H1 (cell line): ENCODE results near the gene ATP11A. TPM values are rescaled to one million over a fixed set of nuclear protein-coding genes. Genes with fewer than 3 reads are reported as not detected.

Experiments used
- CTCF ChIA-PET: fragments of 300-600 bp; sonication (Branson Sonifier 250); formaldehyde crosslinking; loops from one replicate; lab custom pipeline; 2021; ENCODE audit not compliant: partially characterized antibody; lab: Charles Lee
- POLR2A ChIA-PET: fragments of 300-600 bp; sonication (Branson Sonifier 250); formaldehyde crosslinking; loops from one replicate; lab custom pipeline; 2021; ENCODE audit warnings: inconsistent platforms; ENCODE audit not compliant: partially characterized antibody; lab: Charles Lee
- DNase-seq, 2 experiments: peaks; one replicate each; pipeline versions ENCODE4 v3.0.0 to v3.0.0-alpha.2; 2010 to 2022; ENCODE audit warnings: low spot score in 2 of 2, low read depth in 1 of 2, mixed read lengths in 1 of 2
- FAIRE-seq: peaks from 2 replicates; lab custom pipeline; 2011; peaks lifted over from hg19 to GRCh38; lab: Jason Lieb, UNC
- H2AFZ ChIP-seq: 2 replicates; pipeline ENCODE4 v1.8.1; 2012; ENCODE audit warnings: low read length, inconsistent platforms
- H2AK5ac ChIP-seq: 2 replicates; pipeline ENCODE4 v1.6.1; 2013; ENCODE audit warnings: low read depth, low read length
- H2BK120ac ChIP-seq: replicated peaks from 2 replicates; pipeline ENCODE3; 2013; ENCODE audit warnings: low read depth, low read length, inconsistent platforms
- H2BK12ac ChIP-seq: 2 replicates; pipeline ENCODE4 v1.6.1; 2013; ENCODE audit warnings: low read depth, low read length
- H2BK15ac ChIP-seq: 2 replicates; pipeline ENCODE4 v1.6.1; 2013; ENCODE audit warnings: low read length
- H2BK20ac ChIP-seq: 2 replicates; pipeline ENCODE4 v1.6.1; 2013; ENCODE audit warnings: low read length
- H2BK5ac ChIP-seq: 2 replicates; pipeline ENCODE4 v1.6.1; 2013; ENCODE audit warnings: low read depth, low read length
- H3K14ac ChIP-seq: 2 replicates; pipeline ENCODE4 v1.6.1; 2013; ENCODE audit warnings: inconsistent platforms; ENCODE audit not compliant: insufficient read length
- H3K18ac ChIP-seq: 2 replicates; pipeline ENCODE4 v1.6.1; 2013; ENCODE audit warnings: low read length; ENCODE audit errors: extremely low read depth
- H3K23ac ChIP-seq: 2 replicates; pipeline ENCODE4 v1.6.1; 2013; ENCODE audit warnings: inconsistent platforms; ENCODE audit not compliant: insufficient read length
- H3K23me2 ChIP-seq: 2 replicates; pipeline ENCODE4 v1.6.1; 2013; ENCODE audit warnings: low read depth, low read length
- H3K27ac ChIP-seq: 2 replicates; pipeline ENCODE4 v1.6.1; 2011; ENCODE audit warnings: low read depth, low read length, inconsistent platforms
- H3K27me3 ChIP-seq, 4 experiments: replicated peaks in 1 of 4; 1 replicate in 1 of 4; 2 replicates in 3 of 4; pipeline versions ENCODE4 v1.6.1 to v1.8.1; 2011 to 2013; ENCODE audit warnings: low read length in 3 of 4, mild to moderate bottlenecking in 3 of 4, inconsistent platforms in 2 of 4, mixed read lengths in 2 of 4, moderate library complexity in 1 of 4; ENCODE audit not compliant: control insufficient read depth in 3 of 4, insufficient read depth in 3 of 4; ENCODE audit errors: extremely low read depth in 1 of 4
- H3K36me3 ChIP-seq, 4 experiments: 2 replicates each; pipeline versions ENCODE4 v1.6.1 to v1.8.1; 2011 to 2013; ENCODE audit warnings: mild to moderate bottlenecking in 4 of 4, low read length in 3 of 4, moderate library complexity in 2 of 4, control low read depth in 1 of 4, inconsistent platforms in 1 of 4; ENCODE audit not compliant: insufficient read depth in 4 of 4, control insufficient read depth in 2 of 4
- H3K4ac ChIP-seq: replicated peaks from 2 replicates; pipeline ENCODE3; 2013; ENCODE audit warnings: low read length, low read depth, mixed read lengths, inconsistent platforms; ENCODE audit not compliant: insufficient read length
- H3K4me1 ChIP-seq, 4 experiments: replicated peaks in 1 of 4; 1 replicate in 1 of 4; 2 replicates in 3 of 4; pipeline versions ENCODE4 v1.6.1 to v1.8.1; 2011 to 2013; ENCODE audit warnings: low read length in 3 of 4, inconsistent platforms in 2 of 4, mixed read lengths in 1 of 4; ENCODE audit not compliant: insufficient read depth in 4 of 4, control insufficient read depth in 3 of 4
- H3K4me2 ChIP-seq, 2 experiments: 2 replicates each; pipeline versions ENCODE4 v1.6.1 to v1.8.1; 2011 to 2013; ENCODE audit warnings: low read depth in 2 of 2, low read length in 2 of 2, control low read depth in 1 of 2, inconsistent platforms in 1 of 2, mild to moderate bottlenecking in 1 of 2; ENCODE audit not compliant: insufficient read depth in 1 of 2
- H3K4me3 ChIP-seq, 4 experiments: fragments of 200-600, 300-600 bp in 1 of 4; sonication (generic), shearing (Covaris generic), sonication (Bioruptor Twin) in 1 of 4; 2 replicates each; pipeline versions ENCODE4 v1.5.1 to v1.8.1; 2011 to 2016; ENCODE audit warnings: low read length in 4 of 4, low read depth in 3 of 4, control low read depth in 2 of 4, inconsistent platforms in 2 of 4, mild to moderate bottlenecking in 2 of 4, mixed read lengths in 1 of 4, moderate library complexity in 1 of 4; ENCODE audit not compliant: insufficient read depth in 2 of 4; ENCODE audit errors: extremely low read depth in 1 of 4
- H3K56ac ChIP-seq: replicated peaks from 2 replicates; pipeline ENCODE3; 2013; ENCODE audit warnings: low read depth, mild to moderate bottlenecking, mixed read lengths, low read length, inconsistent platforms; ENCODE audit not compliant: insufficient read length
- H3K79me1 ChIP-seq: 2 replicates; pipeline ENCODE4 v1.6.1; 2013; ENCODE audit warnings: low read depth, low read length, control low read depth
- H3K79me2 ChIP-seq, 2 experiments: 2 replicates each; pipeline versions ENCODE4 v1.6.1 to v1.8.1; 2012 to 2013; ENCODE audit warnings: low read length in 2 of 2, mild to moderate bottlenecking in 2 of 2, inconsistent platforms in 1 of 2; ENCODE audit not compliant: insufficient read depth in 2 of 2, control insufficient read depth in 1 of 2
- H3K9ac ChIP-seq, 4 experiments: replicated peaks in 1 of 4; 1 replicate in 1 of 4; 2 replicates in 3 of 4; pipeline versions ENCODE4 v1.6.1 to v1.8.1; 2011 to 2013; ENCODE audit warnings: low read depth in 3 of 4, low read length in 3 of 4, control low read depth in 2 of 4, mild to moderate bottlenecking in 2 of 4, moderate library complexity in 2 of 4, inconsistent platforms in 1 of 4; ENCODE audit errors: extremely low read depth in 1 of 4
- H3K9me3 ChIP-seq, 2 experiments: 2 replicates each; pipeline versions ENCODE4 v1.6.1 to v1.8.1; 2012 to 2013; ENCODE audit warnings: mild to moderate bottlenecking in 2 of 2, moderate library complexity in 2 of 2, control low read depth in 1 of 2, inconsistent platforms in 1 of 2, low read depth in 1 of 2, low read length in 1 of 2, mixed read lengths in 1 of 2; ENCODE audit not compliant: insufficient read depth in 2 of 2
- H4K20me1 ChIP-seq, 2 experiments: replicated peaks in 1 of 2; 2 replicates each; pipeline versions ENCODE3 to v1.8.1; 2011 to 2013; ENCODE audit warnings: inconsistent platforms in 2 of 2, low read length in 2 of 2, mild to moderate bottlenecking in 1 of 2; ENCODE audit not compliant: insufficient read depth in 2 of 2, control insufficient read depth in 1 of 2
- H4K5ac ChIP-seq: 2 replicates; pipeline ENCODE4 v1.6.1; 2013; ENCODE audit warnings: low read length, low read depth, mixed read lengths, inconsistent platforms; ENCODE audit not compliant: insufficient read length
- H4K8ac ChIP-seq: 2 replicates; pipeline ENCODE4 v1.8.0; 2013; ENCODE audit warnings: mild to moderate bottlenecking, moderate library complexity, low read length, inconsistent platforms; ENCODE audit not compliant: insufficient read depth; ENCODE audit errors: extremely low read depth
- H4K91ac ChIP-seq: replicated peaks from 2 replicates; pipeline ENCODE3; 2013; ENCODE audit warnings: low read length, mixed read lengths, inconsistent platforms; ENCODE audit not compliant: insufficient read length
- BACH1 ChIP-seq: IDR thresholded peaks from 2 replicates; pipeline ENCODE4 v1.6.1; 2012; ENCODE audit warnings: low read length, improper control_type of control experiment
- BCL11A ChIP-seq, 2 experiments: IDR thresholded peaks; one replicate each; pipeline ENCODE4 v1.6.1; 2011; ENCODE audit warnings: low read depth in 2 of 2, low read length in 2 of 2, mild to moderate bottlenecking in 2 of 2
- CBX5 ChIP-seq: fragments of 300-800, 300-1000 bp; sonication (generic); IDR thresholded peaks from 2 replicates; pipeline ENCODE4 v1.7.1; 2016; ENCODE audit warnings: antibody characterized with exemption, low read length, low read depth
- CHD2 ChIP-seq: IDR thresholded peaks from 2 replicates; pipeline ENCODE4 v1.6.1; 2012; ENCODE audit warnings: low read length, improper control_type of control experiment
- HDAC2 ChIP-seq, 2 experiments: fragments of 300-600 bp in 1 of 2; sonication (generic) in 1 of 2; IDR thresholded peaks; 2 replicates each; pipeline ENCODE4 v1.6.1; 2011 to 2012; ENCODE audit warnings: low read depth in 2 of 2, low read length in 2 of 2, mild to moderate bottlenecking in 2 of 2, moderate library complexity in 2 of 2, borderline replicate concordance in 1 of 2, inconsistent platforms in 1 of 2
- HDAC6 ChIP-seq: IDR thresholded peaks from one replicate; pipeline ENCODE4 v1.7.1; 2012; ENCODE audit warnings: low read depth, mild to moderate bottlenecking, inconsistent platforms, low read length, moderate library complexity
- JUN ChIP-seq: IDR thresholded peaks from 2 replicates; pipeline ENCODE4 v1.6.1; 2011; ENCODE audit warnings: low read depth, mild to moderate bottlenecking, improper control_type of control experiment, low read length
- PHF8 ChIP-seq: fragments of 200-600 bp; sonication (generic); conservative IDR thresholded peaks from 2 replicates; pipeline ENCODE4 v1.7.1; 2012; ENCODE audit warnings: low read depth, mild to moderate bottlenecking, inconsistent platforms, low read length, moderate library complexity
- POU5F1 ChIP-seq: IDR thresholded peaks from 2 replicates; pipeline ENCODE4 v1.6.1; 2011; ENCODE audit warnings: low read depth, mild to moderate bottlenecking, low read length, moderate library complexity
- RNF2 ChIP-seq: fragments of 200-900, 300-1000 bp; sonication (generic); IDR thresholded peaks from 2 replicates; pipeline ENCODE4 v1.7.1; 2016; ENCODE audit warnings: borderline replicate concordance, low read depth, mild to moderate bottlenecking, antibody characterized with exemption, low read length; ENCODE audit not compliant: poor library complexity, severe bottlenecking; ENCODE audit errors: missing control alignments
- TAF1 ChIP-seq: IDR thresholded peaks from 2 replicates; pipeline ENCODE4 v1.6.1; 2011; ENCODE audit warnings: mild to moderate bottlenecking, low read depth, low read length
- TEAD4 ChIP-seq: IDR thresholded peaks from 2 replicates; pipeline ENCODE4 v1.6.1; 2012; ENCODE audit warnings: low read depth, low read length, inconsistent platforms, mixed read lengths
- WGBS, 2 experiments: shearing (Covaris generic) in 1 of 2; methylation state at CpG; one replicate each; pipeline versions ENCODE4 v1.1.6 to v1.1.7; 2013 to 2015; ENCODE audit warnings: low lambda C conversion rate in 2 of 2, mixed read lengths in 2 of 2, inconsistent platforms in 1 of 2, low coverage in 1 of 2, missing lambda C conversion rate in 1 of 2; ENCODE audit not compliant: insufficient replicate concordance in 2 of 2, insufficient coverage in 1 of 2, insufficient read length in 1 of 2; ENCODE audit errors: extremely low coverage in 1 of 2, missing lambda C conversion rate in 1 of 2; 5-methylcytosine and 5-hydroxymethylcytosine counted together
- polyA plus RNA-seq, 7 experiments: library from polyadenylated mRNA; depleted of rRNA in 3 of 7; stranded (reverse) in 5 of 7; unstranded in 2 of 7; fragments of >200 nt in 5 of 7; fragments of 200-250 nt in 2 of 7; gene quantifications; 1 replicate in 5 of 7; 2 replicates in 1 of 7; 4 replicates in 1 of 7; pipeline versions ENCODE4 v1.2.1 to v1.2.3, GENCODE V29; 2011 to 2013; ENCODE audit warnings: missing spikeins in 2 of 7, mixed read lengths in 2 of 7
- total RNA-seq: library from RNA; stranded (reverse); fragmentation: NEBNext Ultra II Directional; extraction: Animal tissue kit (Norgen Biotek cat#: 25700); gene quantifications from 2 replicates; pipeline ENCODE4 v1.2.1, GENCODE V29; 2021
- TF ChIP-seq, protein P1 (sequence below): IDR thresholded peaks from 2 replicates; pipeline ENCODE4 v1.6.1; 2012; ENCODE audit warnings: low read length, inconsistent platforms

Gene ATP11A
- total and polyA plus RNA-seq, 2 of the 8 experiments (the other 6 are each of a cell fraction or from before 2014, with no cell fraction given) = 28.8 to 72.9 TPM

DNA sequence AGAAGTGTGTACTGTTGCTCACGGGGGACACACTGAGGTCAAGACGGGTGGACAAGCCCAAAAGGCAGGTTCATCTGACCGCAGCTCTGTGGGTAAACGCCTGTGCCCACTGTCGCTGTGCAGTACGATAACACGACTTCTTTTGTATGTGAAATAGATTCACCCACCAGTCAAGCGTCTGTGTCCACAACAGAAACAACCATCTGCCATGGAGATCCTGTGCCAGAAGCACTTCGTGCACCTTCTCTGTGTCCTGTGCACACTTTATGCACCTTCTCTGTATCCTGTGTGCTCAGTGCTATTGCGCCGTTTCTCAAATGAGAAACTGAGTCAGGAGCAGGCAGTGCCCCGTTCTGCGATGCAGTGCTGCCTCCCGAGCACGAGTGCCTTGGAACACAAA is 138.9 kb downstream of the ATP11A start:
- ChIA-PET CTCF (no interaction called here), POLR2A (no interaction called here)
- Histone ChIP-seq H3K4ac (no peak overlapping the region), H3K79me2 (no peaks in the 10 kb centered on the region), H2AK5ac (no peak overlapping the region), H3K79me1 (no peaks in the 10 kb centered on the region; the same call in 1 of the 2 replicates), H2AFZ (no peak overlapping the region), H3K23me2 (no peaks in the 10 kb centered on the region), H3K36me3 (peaks cover 9 to 52% (median 43%) of the 10 kb centered on the region in 4 experiments), H3K27me3 (no peaks in the 10 kb centered on the region), H4K91ac (no peak overlapping the region), H3K56ac (no peak overlapping the region), H3K18ac (no peak overlapping the region), H3K27ac (no peak overlapping the region), H4K8ac (no peak overlapping the region), H4K20me1 (peaks cover 0 to 4% of the 10 kb centered on the region in 2 experiments), H4K5ac (no peak overlapping the region), H2BK15ac (no peak overlapping the region), H3K4me2 (no peak overlapping the region), H3K4me1 (no peaks in the 10 kb centered on the region), H3K14ac (no peak overlapping the region), H3K23ac (no peak overlapping the region), H2BK12ac (no peak overlapping the region), H2BK5ac (no peak overlapping the region), H3K9me3 (no peaks in the 10 kb centered on the region), H2BK120ac (no peak overlapping the region), H3K4me3 (no peak overlapping the region), H2BK20ac (no peak overlapping the region), H3K9ac (no peak overlapping the region)
- FAIRE-seq (no peak), DNase-seq (no peak)
- 92% methylated on average over 15 of the region's 15 CpGs; no CpG with 5 or more reads in 1 of the 2 experiments for WGBS, 2 experiments
- TF ChIP-seq RNF2 (no peak), TEAD4 (no peak), PHF8 (no peak), HDAC2 (IDR thresholded peaks at IDR 0.05; ENCODE audit: borderline replicate concordance in 1 of 2, low read depth in 2 of 2, low read length in 2 of 2) (no peak), CBX5 (no peak), POU5F1 (no peak), TAF1 (no peak), BCL11A (IDR thresholded peaks at IDR 0.05; ENCODE audit: low read depth in 2 of 2, low read length in 2 of 2) (no peak), CHD2 (no peak), JUN (no peak), BACH1 (no peak), HDAC6 (no peak)
- TF ChIP-seq, protein P1, sequence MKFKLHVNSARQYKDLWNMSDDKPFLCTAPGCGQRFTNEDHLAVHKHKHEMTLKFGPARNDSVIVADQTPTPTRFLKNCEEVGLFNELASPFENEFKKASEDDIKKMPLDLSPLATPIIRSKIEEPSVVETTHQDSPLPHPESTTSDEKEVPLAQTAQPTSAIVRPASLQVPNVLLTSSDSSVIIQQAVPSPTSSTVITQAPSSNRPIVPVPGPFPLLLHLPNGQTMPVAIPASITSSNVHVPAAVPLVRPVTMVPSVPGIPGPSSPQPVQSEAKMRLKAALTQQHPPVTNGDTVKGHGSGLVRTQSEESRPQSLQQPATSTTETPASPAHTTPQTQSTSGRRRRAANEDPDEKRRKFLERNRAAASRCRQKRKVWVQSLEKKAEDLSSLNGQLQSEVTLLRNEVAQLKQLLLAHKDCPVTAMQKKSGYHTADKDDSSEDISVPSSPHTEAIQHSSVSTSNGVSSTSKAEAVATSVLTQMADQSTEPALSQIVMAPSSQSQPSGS = no peak
